H9 (cell line): ENCODE results near the gene TRIM9. TPM values are rescaled to one million over a fixed set of nuclear protein-coding genes. Genes with fewer than 3 reads are reported as not detected.

Experiments
- DNase-seq: peaks from one replicate; pipeline ENCODE4 v3.0.0-alpha.2; 2017
- H2AFZ ChIP-seq: one replicate; pipeline ENCODE4 v1.6.1; 2013; ENCODE audit warnings: mild to moderate bottlenecking, low read length, control low read depth, moderate library complexity
- H2AK5ac ChIP-seq: 2 replicates; pipeline ENCODE4 v1.6.1; 2013; ENCODE audit warnings: low read length, control low read depth, mixed read lengths; ENCODE audit not compliant: insufficient read length
- H2BK120ac ChIP-seq: one replicate; pipeline ENCODE4 v1.6.1; 2013; ENCODE audit warnings: low read depth, mild to moderate bottlenecking, low read length, control low read depth, inconsistent platforms; ENCODE audit not compliant: poor library complexity, severe bottlenecking
- H2BK12ac ChIP-seq: 2 replicates; pipeline ENCODE4 v1.6.1; 2013; ENCODE audit warnings: low read length, control low read depth, mixed read lengths, low read depth; ENCODE audit not compliant: insufficient read length
- H2BK15ac ChIP-seq: 2 replicates; pipeline ENCODE4 v1.6.1; 2013; ENCODE audit warnings: low read depth, low read length, control low read depth
- H2BK20ac ChIP-seq: one replicate; pipeline ENCODE4 v1.6.1; 2013; ENCODE audit warnings: low read depth, mild to moderate bottlenecking, low read length, control low read depth, inconsistent platforms; ENCODE audit not compliant: poor library complexity, severe bottlenecking
- H2BK5ac ChIP-seq: 2 replicates; pipeline ENCODE4 v1.6.1; 2013; ENCODE audit warnings: low read length, control low read depth, mixed read lengths; ENCODE audit not compliant: insufficient read length
- H3K14ac ChIP-seq: 2 replicates; pipeline ENCODE4 v1.6.1; 2013; ENCODE audit warnings: low read length, control low read depth; ENCODE audit not compliant: insufficient read depth
- H3K18ac ChIP-seq: 2 replicates; pipeline ENCODE4 v1.6.1; 2013; ENCODE audit warnings: low read depth, mild to moderate bottlenecking, mixed read lengths, low read length, control low read depth; ENCODE audit not compliant: insufficient read length
- H3K23ac ChIP-seq: 2 replicates; pipeline ENCODE4 v1.6.1; 2013; ENCODE audit warnings: low read length, control low read depth, mixed read lengths, low read depth; ENCODE audit not compliant: insufficient read length
- H3K23me2 ChIP-seq: 2 replicates; pipeline ENCODE4 v1.6.1; 2013; ENCODE audit warnings: low read depth, mild to moderate bottlenecking, mixed read lengths, low read length, control low read depth; ENCODE audit not compliant: insufficient read length, poor library complexity, severe bottlenecking
- H3K27ac ChIP-seq: 2 replicates; pipeline ENCODE4 v1.5.1; 2013; ENCODE audit warnings: low read length, control low read depth, mixed read lengths, low read depth; ENCODE audit not compliant: insufficient read length
- H3K27me3 ChIP-seq: 2 replicates; pipeline ENCODE4 v1.6.1; 2013; ENCODE audit warnings: low read length, control low read depth, inconsistent platforms; ENCODE audit not compliant: insufficient read depth
- H3K4ac ChIP-seq: 2 replicates; pipeline ENCODE4 v1.6.1; 2013; ENCODE audit warnings: low read depth, mild to moderate bottlenecking, control low read depth, inconsistent platforms, low read length, moderate library complexity
- H3K4me1 ChIP-seq: 2 replicates; pipeline ENCODE4 v1.6.1; 2013; ENCODE audit warnings: low read length, control low read depth, inconsistent platforms; ENCODE audit not compliant: insufficient read depth
- H3K4me2 ChIP-seq: 2 replicates; pipeline ENCODE4 v1.6.1; 2013; ENCODE audit warnings: low read length, control low read depth, mixed read lengths; ENCODE audit not compliant: insufficient read length, insufficient read depth
- H3K56ac ChIP-seq: 2 replicates; pipeline ENCODE4 v1.6.1; 2013; ENCODE audit warnings: low read depth, mild to moderate bottlenecking, mixed read lengths, low read length, control low read depth; ENCODE audit not compliant: insufficient read length
- H3K79me1 ChIP-seq: 2 replicates; pipeline ENCODE4 v1.6.1; 2013; ENCODE audit warnings: low read depth, mild to moderate bottlenecking, moderate library complexity, low read length, control low read depth, inconsistent platforms; ENCODE audit not compliant: insufficient read depth, poor library complexity, severe bottlenecking
- H3K79me2 ChIP-seq: 2 replicates; pipeline ENCODE4 v1.6.1; 2013; ENCODE audit warnings: low read length, control low read depth, inconsistent platforms; ENCODE audit not compliant: insufficient read depth
- H3K9ac ChIP-seq: 2 replicates; pipeline ENCODE4 v1.6.1; 2013; ENCODE audit warnings: low read length, control low read depth, mixed read lengths; ENCODE audit not compliant: insufficient read length; ENCODE audit errors: extremely low read depth
- H3K9me3 ChIP-seq: one replicate; pipeline ENCODE4 v1.6.1; 2013; ENCODE audit warnings: low read depth, low read length, inconsistent platforms; ENCODE audit not compliant: control insufficient read depth
- H3T11ph ChIP-seq: one replicate; pipeline ENCODE4 v1.6.1; 2013; ENCODE audit warnings: mild to moderate bottlenecking, low read length, control low read depth, inconsistent platforms
- H4K20me1 ChIP-seq: one replicate; pipeline ENCODE4 v1.6.1; 2013; ENCODE audit not compliant: control insufficient read depth, insufficient read length, insufficient read depth
- H4K5ac ChIP-seq: 2 replicates; pipeline ENCODE4 v1.6.1; 2013; ENCODE audit warnings: low read depth, mild to moderate bottlenecking, mixed read lengths, low read length, control low read depth; ENCODE audit not compliant: insufficient read length
- H4K8ac ChIP-seq: replicated peaks from 2 replicates; pipeline ENCODE4 v1.6.1; 2013; ENCODE audit warnings: low read length, control low read depth, mixed read lengths, low read depth; ENCODE audit not compliant: insufficient read length
- H4K91ac ChIP-seq: 2 replicates; pipeline ENCODE4 v1.6.1; 2013; ENCODE audit warnings: low read depth, mild to moderate bottlenecking, moderate library complexity, mixed read lengths, low read length, control low read depth; ENCODE audit not compliant: insufficient read length
- H3K27ac Mint-ChIP-seq, 3 experiments: 2 replicates in 2 of 3; 3 replicates in 1 of 3; pipeline ENCODE4 v1.8.0; 2020 to 2021; ENCODE audit warnings: mixed read lengths in 3 of 3, mild to moderate bottlenecking in 1 of 3, moderate library complexity in 1 of 3
- H3K27me3 Mint-ChIP-seq: 2 replicates; pipeline ENCODE4 v1.8.0; 2021; ENCODE audit warnings: low read depth, mild to moderate bottlenecking, moderate library complexity, mixed read lengths
- H3K36me3 Mint-ChIP-seq, 3 experiments: 2 replicates in 2 of 3; 3 replicates in 1 of 3; pipeline ENCODE4 v1.8.0; 2020 to 2021; ENCODE audit warnings: low read depth in 3 of 3, mixed read lengths in 3 of 3; ENCODE audit not compliant: insufficient read depth in 1 of 3
- H3K4me1 Mint-ChIP-seq, 2 experiments: 2 replicates each; pipeline ENCODE4 v1.8.0; 2020; ENCODE audit warnings: mixed read lengths in 2 of 2
- H3K4me3 Mint-ChIP-seq, 2 experiments: 2 replicates in 1 of 2; 3 replicates in 1 of 2; pipeline ENCODE4 v1.8.0; 2020 to 2021; ENCODE audit warnings: mild to moderate bottlenecking in 2 of 2, mixed read lengths in 2 of 2, moderate library complexity in 1 of 2
- H3K9me3 Mint-ChIP-seq, 2 experiments: 2 replicates in 1 of 2; 3 replicates in 1 of 2; pipeline ENCODE4 v1.8.0; 2020; ENCODE audit warnings: mild to moderate bottlenecking in 2 of 2, mixed read lengths in 2 of 2, moderate library complexity in 1 of 2
- CTCF ChIP-seq: fragments of 200-600 bp; sonication (generic); conservative IDR thresholded peaks from 3 replicates; pipeline ENCODE4 v1.8.0; 2021; ENCODE audit warnings: antibody characterized with exemption, mild to moderate bottlenecking
- WGBS: extraction: QIAGEN DNeasy Blood & Tissue Kit; methylation state at CpG from one replicate; pipeline ENCODE4 v1.1.7; 2013; ENCODE audit warnings: missing lambda C conversion rate, low lambda C conversion rate, mixed read lengths; ENCODE audit not compliant: insufficient read length; ENCODE audit errors: extremely low coverage; 5-methylcytosine and 5-hydroxymethylcytosine counted together
- total RNA-seq: library from RNA; stranded (reverse); gene quantifications from 2 replicates; pipeline ENCODE4 v1.2.1, GENCODE V29; 2021

Gene TRIM9
- total RNA-seq, 1 experiment from 2014 or later = 0.98 TPM

GRCh38 chr14:51068268-51068667 is 26.6 kb downstream of the TRIM9 start:
- H3K36me3 Mint-ChIP-seq = peaks cover 0 to under 1% (median 0%) of the 10 kb centered on the region in 3 experiments; a peak in 3 of 7 replicates
- H3K27me3 ChIP-seq = no peaks in the 10 kb centered on the region
- no peak overlapping the region for H3K18ac ChIP-seq
- no peak overlapping the region for H2BK12ac ChIP-seq
- H3K79me2 ChIP-seq = no peaks in the 10 kb centered on the region
- no peak overlapping the region for H3T11ph ChIP-seq
- no peak overlapping the region for H2BK20ac ChIP-seq
- H3K4me1 Mint-ChIP-seq = peaks cover 3 to 5% of the 10 kb centered on the region in 2 experiments; a peak in 3 of 4 replicates
- no peak overlapping the region for H3K56ac ChIP-seq
- no peaks in the 10 kb centered on the region for H3K79me1 ChIP-seq
- no peak overlapping the region for H3K27ac ChIP-seq
- H3K9me3 ChIP-seq = no peaks in the 10 kb centered on the region
- H3K14ac ChIP-seq = no peak overlapping the region
- H3K4ac ChIP-seq = no peak overlapping the region
- H3K27ac Mint-ChIP-seq = no peak overlapping the region
- H3K23me2 ChIP-seq = no peaks in the 10 kb centered on the region
- H3K4me3 Mint-ChIP-seq = no peak overlapping the region
- no peak for DNase-seq
- no peak overlapping the region for H3K4me2 ChIP-seq
- H2BK15ac ChIP-seq = no peak overlapping the region
- no CpG with 5 or more reads among the region's 2 CpGs for whole genome bisulfite sequencing
- H4K20me1 ChIP-seq = no peaks in the 10 kb centered on the region
- peaks cover 0 to 3% of the 10 kb centered on the region in 2 experiments; a peak in 2 of 5 replicates for H3K9me3 Mint-ChIP-seq
- no peak overlapping the region for H4K8ac ChIP-seq
- H3K9ac ChIP-seq = no peak overlapping the region
- H3K23ac ChIP-seq = no peak overlapping the region
- no peak overlapping the region for H2BK120ac ChIP-seq
- H3K4me1 ChIP-seq = no peaks in the 10 kb centered on the region; the same call in 1 of the 2 replicates
- H2AFZ ChIP-seq = no peak overlapping the region
- no peak overlapping the region for H4K91ac ChIP-seq
- no peak overlapping the region for H2BK5ac ChIP-seq
- H2AK5ac ChIP-seq = no peak overlapping the region
- H4K5ac ChIP-seq = no peak overlapping the region
- TF ChIP-seq CTCF = no peak
- H3K27me3 Mint-ChIP-seq = no peaks in the 10 kb centered on the region
